Stimulated activated naive B cell treated with anti-CD40 and anti-IgM and Interleukin-4, amounts not matched to agents 10 μg/mL and 1 μg/mL and 100 μg/mL, for 72 hours (primary cell): ENCODE measurements around the gene RNF130.

ENCODE experiments used
- ATAC-seq, 2 donors: fragments of 150-1000 bp; cut with Tn5 transposase; replicated peaks; 2 replicates each; pipeline ENCODE4 v1.10.0; 2021; ENCODE audit warnings: moderate library complexity in 1 of 2
- DNase-seq: peaks from one replicate; pipeline ENCODE4 v3.0.0; 2021
- H3K27ac Mint-ChIP-seq: one replicate; pipeline ENCODE4 v1.8.0; 2022; ENCODE audit warnings: mild to moderate bottlenecking, mixed read lengths
- H3K27me3 Mint-ChIP-seq, 2 donors: one replicate each; pipeline ENCODE4 v1.8.0; 2022; ENCODE audit warnings: mixed read lengths in 2 of 2
- H3K36me3 Mint-ChIP-seq, 2 donors: one replicate each; pipeline ENCODE4 v1.8.0; 2022; ENCODE audit warnings: mixed read lengths in 2 of 2, mild to moderate bottlenecking in 1 of 2
- H3K4me1 Mint-ChIP-seq, 2 donors: one replicate each; pipeline ENCODE4 v1.8.0; 2022; ENCODE audit warnings: mixed read lengths in 2 of 2, mild to moderate bottlenecking in 1 of 2
- H3K4me3 Mint-ChIP-seq, 2 donors: one replicate each; pipeline ENCODE4 v1.8.0; 2022; ENCODE audit warnings: mild to moderate bottlenecking in 2 of 2, mixed read lengths in 2 of 2, moderate library complexity in 1 of 2
- H3K9me3 Mint-ChIP-seq, 2 donors: one replicate each; pipeline ENCODE4 v1.8.0; 2022; ENCODE audit warnings: mixed read lengths in 2 of 2, mild to moderate bottlenecking in 1 of 2

RNF130 gene, protein sequence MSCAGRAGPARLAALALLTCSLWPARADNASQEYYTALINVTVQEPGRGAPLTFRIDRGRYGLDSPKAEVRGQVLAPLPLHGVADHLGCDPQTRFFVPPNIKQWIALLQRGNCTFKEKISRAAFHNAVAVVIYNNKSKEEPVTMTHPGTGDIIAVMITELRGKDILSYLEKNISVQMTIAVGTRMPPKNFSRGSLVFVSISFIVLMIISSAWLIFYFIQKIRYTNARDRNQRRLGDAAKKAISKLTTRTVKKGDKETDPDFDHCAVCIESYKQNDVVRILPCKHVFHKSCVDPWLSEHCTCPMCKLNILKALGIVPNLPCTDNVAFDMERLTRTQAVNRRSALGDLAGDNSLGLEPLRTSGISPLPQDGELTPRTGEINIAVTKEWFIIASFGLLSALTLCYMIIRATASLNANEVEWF

DNA sequence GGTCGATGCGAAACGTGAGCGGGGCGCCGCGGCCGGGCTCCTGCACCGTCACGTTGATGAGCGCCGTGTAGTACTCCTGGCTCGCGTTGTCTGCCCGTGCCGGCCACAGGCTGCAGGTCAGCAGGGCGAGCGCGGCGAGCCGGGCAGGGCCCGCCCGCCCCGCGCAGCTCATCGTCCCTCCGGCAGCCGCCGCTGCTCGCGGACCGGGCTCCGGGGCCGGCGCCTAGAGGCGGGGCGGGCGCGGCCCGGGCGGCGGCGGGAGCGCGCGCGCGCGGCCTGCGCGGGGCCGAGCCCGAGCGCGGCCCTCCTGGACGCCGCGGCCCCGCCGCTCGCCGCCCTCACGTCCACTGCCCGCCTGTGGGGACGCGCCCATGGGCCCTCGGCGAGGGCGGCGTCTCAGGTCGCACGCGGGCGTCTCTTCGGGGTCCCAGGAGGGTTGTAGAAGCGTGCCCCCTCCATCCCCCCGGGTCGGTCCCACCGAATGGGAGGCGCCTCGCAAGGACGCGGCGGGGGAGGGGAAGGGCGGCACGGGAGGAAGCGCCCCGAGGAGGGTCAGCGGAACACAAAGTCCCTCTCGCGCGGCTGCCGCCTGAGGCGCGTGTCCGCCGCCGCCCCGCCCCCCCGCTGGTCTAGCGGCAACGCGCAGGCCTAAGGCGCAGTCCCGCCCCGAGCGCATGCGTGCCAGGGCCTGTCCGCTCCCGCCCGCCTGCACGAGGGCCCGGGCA is at the start of gene RNF130:
Gene RNF130 (minus strand): TSS at position 229 of the 725 bp plus-strand sequence. CDS start 57 bp downstream, at position 172.
- peaks cover 21 to 31% of the 10 kb centered on the region in 2 donors for H3K4me1 Mint-ChIP-seq
- H3K36me3 Mint-ChIP-seq = peaks cover 2 to 6% of the 10 kb centered on the region in 2 donors

DNA sequence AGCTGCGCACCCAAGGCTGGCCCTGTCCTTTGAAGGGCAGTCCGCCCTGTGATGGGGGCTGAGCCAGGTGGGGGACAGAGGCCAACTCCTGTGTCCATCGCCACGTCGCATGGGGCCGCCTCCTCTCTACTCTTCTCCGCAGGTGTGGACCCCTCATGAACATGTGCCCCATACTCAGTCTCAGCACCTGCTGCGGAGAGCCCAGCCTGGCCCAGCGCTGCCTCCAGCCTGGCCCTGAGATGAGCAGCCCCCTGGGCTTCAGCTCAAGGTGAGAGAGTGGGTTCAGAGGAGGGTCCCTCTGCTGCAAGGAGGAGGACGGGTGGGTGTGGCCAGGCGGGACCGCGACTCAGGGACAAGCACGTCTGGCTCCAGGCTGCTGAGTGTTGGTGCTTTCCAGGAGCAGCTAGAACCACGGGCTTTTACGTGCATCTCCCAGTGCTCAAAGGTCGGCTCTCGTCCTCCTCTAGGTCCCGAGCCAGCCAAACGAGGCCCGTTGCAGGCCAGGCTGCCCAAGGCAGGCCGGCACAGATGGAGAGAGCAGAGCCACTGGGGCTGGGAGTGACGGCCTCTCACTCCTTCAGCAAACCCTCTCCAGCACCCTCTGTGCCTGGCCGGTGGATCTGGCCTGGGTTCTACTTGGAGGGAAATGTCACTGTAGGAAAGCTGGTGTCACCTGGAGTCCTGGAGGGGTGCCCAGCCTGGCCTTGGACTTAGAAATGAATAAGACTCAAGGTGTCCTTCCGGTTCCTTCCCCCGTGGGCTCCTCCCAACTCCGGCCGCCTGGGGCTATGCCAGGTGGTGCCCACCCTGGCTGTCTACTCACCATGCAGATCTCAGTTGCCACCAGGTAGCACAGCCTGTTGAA is 48.9 kb upstream of the RNF130 start:
- Mint-ChIP-seq H3K4me3 (no peak overlapping the region), H3K36me3 (no peaks in the 10 kb centered on the region), H3K4me1 (no peaks in the 10 kb centered on the region), H3K27me3 (peaks cover 6 to 8% of the 10 kb centered on the region in 2 donors), H3K27ac (no peak overlapping the region), H3K9me3 (no peaks in the 10 kb centered on the region)
- no peak for DNase-seq
- peak in 1 of 2 donors; percentile 4 for ATAC-seq

More for the DNA sequence above, at the start of gene RNF130:
- peaks cover 4 to 12% of the 10 kb centered on the region in 2 donors for H3K27me3 Mint-ChIP-seq
- peak; percentile 92 for DNase-seq
- peak within 1 kb of the TSS; percentile 92 to 93 for H3K4me3 Mint-ChIP-seq
- H3K27ac Mint-ChIP-seq = peak within 1 kb of the TSS; percentile 94
- H3K9me3 Mint-ChIP-seq = peaks cover 5% of the 10 kb centered on the region in 2 donors
- ATAC-seq = peak; percentile 72 to 80

DNA sequence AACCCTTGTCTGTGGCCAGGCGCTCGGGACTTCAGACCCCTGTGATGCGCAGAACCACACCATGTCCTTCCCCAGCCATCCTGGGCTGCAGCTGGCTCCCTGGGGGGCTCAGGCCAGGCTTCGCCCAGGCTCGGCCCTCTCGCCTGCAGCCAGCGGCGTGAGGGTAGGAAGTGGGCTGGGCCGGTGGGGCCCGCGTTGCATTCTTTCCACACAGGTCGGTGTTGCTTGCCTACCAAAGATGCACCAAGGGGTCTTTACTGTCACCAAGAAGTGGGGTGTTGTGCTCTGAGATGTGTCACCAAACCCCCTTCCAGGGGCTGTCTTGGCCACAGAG is 48.3 kb upstream of the RNF130 start:
- peaks cover 6 to 8% of the 10 kb centered on the region in 2 donors for H3K27me3 Mint-ChIP-seq
- H3K4me1 Mint-ChIP-seq = no peaks in the 10 kb centered on the region
- ATAC-seq (no peak), DNase-seq (no peak)
- no peak overlapping the region for H3K27ac Mint-ChIP-seq
- H3K9me3 Mint-ChIP-seq = no peaks in the 10 kb centered on the region
- H3K4me3 Mint-ChIP-seq = no peak overlapping the region
- H3K36me3 Mint-ChIP-seq = no peaks in the 10 kb centered on the region

DNA sequence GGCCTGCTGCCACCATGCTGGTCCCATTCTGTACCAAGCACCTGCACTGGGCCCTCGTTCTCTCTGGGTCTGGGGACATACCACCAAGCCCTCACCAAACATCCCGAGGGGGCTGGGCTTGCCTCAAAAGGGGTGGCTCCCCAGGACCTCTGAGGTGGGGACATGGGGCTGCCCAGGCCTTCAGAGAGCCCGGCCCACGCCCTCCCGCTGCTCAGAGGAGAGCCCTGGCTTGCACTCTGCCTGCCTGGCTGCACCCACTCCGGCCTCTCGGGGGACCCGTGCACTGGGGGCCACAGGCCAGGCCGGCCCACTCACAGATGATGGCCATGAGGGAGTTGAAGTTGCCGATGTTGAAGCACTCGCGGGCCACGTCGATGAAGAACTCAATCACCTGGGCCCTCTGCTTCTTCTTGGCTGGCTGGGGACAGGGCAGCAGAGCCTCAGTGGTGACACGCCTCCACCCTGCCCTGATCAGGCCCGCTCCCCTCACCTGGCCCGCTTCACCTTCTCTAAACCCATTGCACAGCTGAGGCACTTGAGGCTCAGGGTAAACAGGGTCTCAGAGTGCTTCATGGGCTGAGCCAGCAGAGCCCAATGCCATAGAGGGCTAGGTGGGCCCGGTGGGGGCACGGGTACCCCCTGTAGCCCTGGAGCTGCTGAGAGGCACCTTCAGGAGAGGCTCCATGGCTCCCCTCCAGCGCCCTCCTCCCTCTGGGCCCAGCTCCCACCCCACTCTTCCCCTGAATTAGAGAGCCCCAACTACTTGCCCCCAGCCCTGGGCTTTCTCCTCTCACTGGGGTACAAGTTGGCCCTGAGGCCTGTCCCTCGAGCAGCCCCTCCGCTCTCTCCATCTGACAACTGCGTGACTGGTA is 47.7 kb upstream of the RNF130 start:
- no peaks in the 10 kb centered on the region for H3K4me1 Mint-ChIP-seq
- no peaks in the 10 kb centered on the region for H3K36me3 Mint-ChIP-seq
- no peaks in the 10 kb centered on the region for H3K9me3 Mint-ChIP-seq
- no peak overlapping the region for H3K27ac Mint-ChIP-seq
- ATAC-seq = no peak
- no peak overlapping the region for H3K4me3 Mint-ChIP-seq
- DNase-seq = no peak
- peaks cover 6 to 8% of the 10 kb centered on the region in 2 donors for H3K27me3 Mint-ChIP-seq

DNA sequence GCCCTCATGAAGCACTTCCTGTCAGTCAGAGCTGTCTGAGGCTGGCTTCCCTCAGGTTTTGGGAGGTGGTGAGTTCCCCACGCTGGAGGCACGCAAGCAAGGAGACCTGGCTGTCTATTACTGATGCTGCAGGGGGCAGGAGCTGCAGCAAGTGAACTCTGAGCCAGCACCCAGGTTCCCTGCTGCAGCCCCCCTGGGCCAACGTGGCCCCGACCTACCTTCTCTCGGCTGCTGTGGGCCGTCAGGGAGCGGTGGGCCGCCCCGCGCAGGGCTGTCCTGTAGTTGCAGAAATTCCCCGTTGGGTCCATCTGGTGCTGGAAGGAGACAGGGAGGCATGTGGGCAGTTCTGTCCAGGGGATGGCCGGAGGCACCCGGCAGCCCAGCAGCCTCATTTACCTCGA is 46.8 kb upstream of the RNF130 start:
- no peaks in the 10 kb centered on the region for H3K36me3 Mint-ChIP-seq
- peak overlapping the region; percentile 42 for H3K27ac Mint-ChIP-seq
- H3K4me3 Mint-ChIP-seq = no peak overlapping the region
- DNase-seq = no peak
- no peaks in the 10 kb centered on the region for H3K9me3 Mint-ChIP-seq
- no peaks in the 10 kb centered on the region for H3K4me1 Mint-ChIP-seq
- no peak for ATAC-seq
- H3K27me3 Mint-ChIP-seq = peaks cover 6 to 8% of the 10 kb centered on the region in 2 donors

DNA sequence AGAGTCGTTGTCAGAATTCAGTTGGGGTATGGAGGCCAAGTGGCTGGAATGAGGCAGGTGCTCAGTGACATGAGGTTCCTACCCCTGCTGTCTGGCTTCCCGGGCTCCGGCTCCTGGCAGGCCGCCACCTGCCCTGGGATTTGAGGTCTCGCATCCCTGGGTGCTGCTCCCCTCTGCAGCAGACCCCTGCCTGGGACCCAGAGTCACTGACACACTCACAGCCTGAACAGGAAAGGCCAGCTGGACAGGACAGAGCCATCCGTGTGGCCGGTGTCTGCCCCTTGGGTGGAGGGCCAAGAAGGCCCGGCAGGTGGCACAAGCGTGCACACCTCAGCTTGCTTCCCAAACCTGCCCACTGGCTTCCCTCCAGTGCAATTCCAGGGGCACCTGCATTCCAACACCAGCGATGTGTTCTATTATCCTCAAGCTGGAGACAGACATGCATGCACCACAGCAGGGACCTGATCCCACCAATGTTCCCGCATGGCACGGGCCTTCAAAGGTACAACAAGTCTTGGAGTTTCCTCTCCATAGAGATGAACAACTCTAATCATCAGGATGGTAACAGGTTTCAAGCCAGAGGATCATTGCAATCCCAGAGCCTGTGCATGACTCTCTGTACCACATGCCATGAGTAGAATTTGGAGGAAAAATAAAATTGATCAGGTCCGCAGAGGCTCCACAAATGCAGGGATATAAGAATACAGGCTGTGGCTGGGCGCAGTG is 45.6 kb upstream of the RNF130 start:
- Mint-ChIP-seq H3K27me3 (peaks cover 9 to 13% of the 10 kb centered on the region in 2 donors), H3K4me3 (no peak overlapping the region), H3K27ac (no peak overlapping the region), H3K9me3 (no peaks in the 10 kb centered on the region), H3K4me1 (no peaks in the 10 kb centered on the region), H3K36me3 (no peaks in the 10 kb centered on the region)
- ATAC-seq (no peak), DNase-seq (no peak)

DNA sequence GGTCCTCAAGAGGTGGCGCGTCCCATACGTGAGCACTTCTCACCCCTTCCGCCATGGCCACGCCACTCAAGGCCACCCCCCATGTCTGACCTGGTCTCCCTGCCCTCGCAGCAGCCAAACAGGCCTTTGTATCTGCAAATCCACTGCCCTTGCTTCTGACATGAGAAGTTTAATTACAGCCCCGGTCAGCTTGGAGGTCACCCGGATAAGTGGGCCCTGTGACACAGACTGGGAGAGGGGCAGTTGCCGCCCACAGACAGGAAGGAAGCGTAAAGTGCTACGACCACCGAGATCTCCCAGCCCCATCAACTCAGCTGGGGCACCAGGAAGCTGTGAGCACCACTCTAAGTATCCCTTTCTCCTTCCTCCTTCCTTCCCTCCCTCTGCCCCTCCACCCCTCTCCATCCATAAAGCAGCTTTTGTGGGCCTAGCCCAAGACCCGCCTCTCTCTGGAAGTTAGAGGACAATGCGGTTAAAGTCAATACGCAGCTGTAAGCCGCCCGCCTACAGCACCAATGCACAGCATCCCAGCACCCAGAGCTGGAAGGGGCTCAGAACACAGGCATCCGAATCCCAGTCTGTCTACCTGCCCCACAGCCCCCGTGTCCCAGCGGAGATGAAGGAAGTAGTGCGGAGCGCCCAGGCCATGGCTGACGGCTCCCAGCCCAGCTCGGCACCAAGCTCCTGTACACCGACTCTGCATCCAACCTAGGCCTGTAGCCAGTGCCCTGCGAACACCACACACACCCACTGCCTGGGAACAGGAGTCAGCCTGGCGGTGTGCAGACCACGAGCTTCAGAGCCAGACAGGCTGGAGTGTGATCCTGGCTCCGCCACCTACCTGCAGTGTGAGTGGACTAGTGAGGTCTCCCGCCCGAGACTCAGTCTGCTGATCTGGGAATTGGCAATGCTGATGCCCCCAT is 44.8 kb upstream of the RNF130 start:
- H3K9me3 Mint-ChIP-seq = no peaks in the 10 kb centered on the region
- DNase-seq (no peak), ATAC-seq (no peak)
- H3K36me3 Mint-ChIP-seq = no peaks in the 10 kb centered on the region
- H3K4me1 Mint-ChIP-seq = no peaks in the 10 kb centered on the region
- H3K27me3 Mint-ChIP-seq = peaks cover 4 to 8% of the 10 kb centered on the region in 2 donors
- no peak overlapping the region for H3K4me3 Mint-ChIP-seq
- H3K27ac Mint-ChIP-seq = no peak overlapping the region

DNA sequence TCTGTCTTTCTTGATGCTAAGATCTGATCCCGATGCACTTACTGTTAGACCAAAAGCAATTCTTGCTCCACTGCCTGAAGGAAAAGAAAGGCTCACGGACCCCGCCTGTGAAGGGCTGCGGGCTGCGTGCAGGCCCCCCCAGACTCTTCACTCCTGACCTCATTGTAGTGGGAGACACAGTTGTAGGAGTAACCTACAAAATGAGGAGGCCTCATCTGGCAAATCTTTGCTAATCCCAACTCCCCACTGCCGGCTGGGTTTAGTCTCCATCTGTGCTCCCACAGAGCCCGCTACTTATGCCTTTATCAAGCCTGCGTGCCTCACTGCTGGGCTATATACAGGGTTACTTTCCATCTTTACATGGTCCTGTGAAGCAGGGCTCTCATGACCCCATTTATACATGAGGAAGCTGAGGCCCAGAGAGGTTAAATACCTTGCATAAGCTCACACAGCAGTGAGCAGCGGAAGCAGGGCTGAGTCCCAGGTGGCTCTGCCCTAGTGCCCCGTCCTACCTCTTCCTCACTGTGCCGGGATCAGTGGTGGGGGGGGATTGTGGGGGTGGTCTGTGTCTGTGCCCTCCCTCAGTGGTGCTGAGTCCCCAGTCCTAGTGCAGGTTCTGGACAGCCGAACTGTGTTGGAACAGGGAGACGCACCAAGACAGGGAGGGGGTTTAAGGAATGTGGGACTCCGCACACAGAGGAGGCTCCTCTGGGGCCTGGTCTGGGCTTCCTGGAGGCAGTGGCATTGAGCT is 43.9 kb upstream of the RNF130 start:
- DNase-seq = no peak
- Mint-ChIP-seq H3K27ac (no peak overlapping the region), H3K4me3 (no peak overlapping the region), H3K9me3 (no peaks in the 10 kb centered on the region), H3K27me3 (peaks cover 4 to 7% of the 10 kb centered on the region in 2 donors), H3K4me1 (no peaks in the 10 kb centered on the region), H3K36me3 (no peaks in the 10 kb centered on the region)
- no peak for ATAC-seq

DNA sequence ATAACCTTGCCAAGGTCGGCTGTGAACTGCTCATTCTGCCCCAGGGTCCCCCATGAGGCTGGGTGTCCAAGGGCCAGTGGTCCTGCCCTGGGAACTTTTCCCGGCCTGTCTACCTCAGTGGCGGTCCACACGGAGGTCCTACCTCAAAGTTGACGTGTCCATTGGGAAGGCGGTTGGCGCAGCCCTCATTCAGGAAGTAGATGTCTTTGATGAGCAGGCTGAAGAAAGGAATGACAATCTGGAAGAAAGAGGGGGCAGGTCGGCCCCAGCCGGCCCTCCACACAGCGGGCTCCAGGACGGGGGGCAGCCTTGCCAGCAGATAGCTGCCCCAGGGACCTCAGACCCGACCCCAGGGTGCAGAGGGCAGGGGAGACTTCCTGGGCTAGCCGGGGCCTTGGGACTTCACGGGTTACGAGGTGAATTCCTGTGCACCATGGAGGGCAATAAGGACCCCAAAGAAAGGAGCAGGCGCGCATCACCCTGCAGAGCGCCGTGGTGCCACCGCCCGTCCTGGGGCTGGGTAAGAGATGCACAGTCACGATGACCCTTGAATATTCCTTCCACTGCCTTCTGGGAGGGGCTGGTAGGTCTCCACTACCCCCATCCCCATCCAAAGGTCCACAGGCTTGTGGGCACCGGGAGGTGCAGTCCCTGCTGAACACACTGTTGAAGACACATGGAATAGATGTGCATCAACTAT is 42.9 kb upstream of the RNF130 start:
- H3K27ac Mint-ChIP-seq = no peak overlapping the region
- H3K27me3 Mint-ChIP-seq = peaks cover 4 to 7% of the 10 kb centered on the region in 2 donors
- H3K4me1 Mint-ChIP-seq = no peaks in the 10 kb centered on the region
- DNase-seq (no peak), ATAC-seq (no peak)
- H3K9me3 Mint-ChIP-seq = no peaks in the 10 kb centered on the region
- H3K4me3 Mint-ChIP-seq = no peak overlapping the region
- H3K36me3 Mint-ChIP-seq = no peaks in the 10 kb centered on the region

DNA sequence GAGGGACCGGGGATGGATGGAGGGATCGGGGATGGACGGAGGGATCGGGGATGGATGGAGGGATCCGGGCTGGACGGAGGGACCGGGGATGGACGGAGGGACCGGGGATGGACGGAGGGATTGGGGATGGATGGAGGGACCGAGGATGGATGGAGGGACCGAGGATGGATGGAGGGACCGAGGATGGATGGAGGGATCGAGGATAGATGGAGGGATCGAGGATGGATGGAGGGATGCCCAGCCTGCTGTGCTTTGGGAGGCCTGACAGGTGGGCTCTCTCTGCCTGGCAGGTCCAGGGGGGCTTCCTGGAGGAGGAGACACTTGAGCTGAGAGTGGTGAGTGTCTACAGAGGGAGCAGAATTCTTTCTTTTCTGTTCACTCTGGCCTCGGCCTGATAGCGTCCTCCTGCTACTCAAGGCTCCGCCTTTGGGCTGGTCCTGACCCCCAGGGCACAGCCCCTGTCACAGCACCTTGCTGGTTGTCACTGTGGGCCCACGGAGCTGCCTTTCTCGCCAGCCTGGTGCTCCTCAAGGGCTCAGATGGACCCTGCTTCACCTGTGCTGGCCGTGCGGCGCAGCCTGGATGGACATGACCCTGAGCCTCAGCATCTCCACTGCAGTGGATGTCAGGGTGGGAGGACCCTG is 42.2 kb upstream of the RNF130 start:
- ATAC-seq = no peak
- Mint-ChIP-seq H3K36me3 (no peaks in the 10 kb centered on the region), H3K4me1 (no peaks in the 10 kb centered on the region), H3K4me3 (no peak overlapping the region), H3K27ac (no peak overlapping the region), H3K9me3 (no peaks in the 10 kb centered on the region), H3K27me3 (peaks cover 4 to 7% of the 10 kb centered on the region in 2 donors)
- no peak for DNase-seq
